PC-9 (cell line): ENCODE data around the gene SUGT1. TPM values are rescaled to one million over a fixed set of nuclear protein-coding genes. Genes with fewer than 3 reads are reported as not detected.
"Not testable (repeated sequence)": the region's sequence is repeated elsewhere in the genome, so short reads cannot be mapped to it uniquely, and the experiment has no call there.

Experiments
- BruUV-seq: library from RNA; stranded (reverse); fragments of 400-500 nt; replicated peaks from 2 replicates; lab custom pipeline; 2021; lab: Mats Ljungman, UMichigan
- CTCF ChIA-PET: fragments of 300-600 bp; sonication (Branson Sonifier 250); formaldehyde crosslinking; loops from one replicate; lab custom pipeline; 2022; ENCODE audit warnings: antibody characterized with exemption; lab: Charles Lee
- POLR2A ChIA-PET: fragments of 300-600 bp; sonication (Branson Sonifier 250); formaldehyde crosslinking; loops from one replicate; lab custom pipeline; 2022; ENCODE audit warnings: antibody characterized with exemption; ENCODE audit not compliant: unreplicated experiment; lab: Charles Lee
- DNase-seq, 2 experiments: peaks; one replicate each; pipeline versions ENCODE4 v3.0.0 to v3.0.0-alpha.2; 2015 to 2022; ENCODE audit warnings: mixed read lengths in 1 of 2
- H2AFZ ChIP-seq: fragments of 200-600 bp; sonication (generic); 2 replicates; pipeline ENCODE4 v1.8.1; 2017; ENCODE audit warnings: antibody characterized with exemption
- H3F3A ChIP-seq: fragments of 200-600 bp; sonication (generic); 2 replicates; pipeline ENCODE4 v1.8.1; 2017; ENCODE audit warnings: antibody characterized with exemption, mild to moderate bottlenecking, low read depth; ENCODE audit not compliant: insufficient read depth
- H3K27ac ChIP-seq: fragments of 200-600 bp; sonication (generic); 2 replicates; pipeline ENCODE4 v1.6.1; 2016; ENCODE audit warnings: mixed run types
- H3K27me3 ChIP-seq: fragments of 200-600 bp; sonication (generic); 2 replicates; pipeline ENCODE4 v1.6.1; 2016; ENCODE audit warnings: low read depth, mixed run types; ENCODE audit not compliant: insufficient read depth
- H3K36me3 ChIP-seq: fragments of 200-600 bp; sonication (generic); 2 replicates; pipeline ENCODE4 v1.6.1; 2016; ENCODE audit warnings: low read depth, mixed run types
- H3K4me1 ChIP-seq: fragments of 200-600 bp; sonication (generic); replicated peaks from 2 replicates; pipeline ENCODE4 v1.6.1; 2016; ENCODE audit warnings: mixed run types; ENCODE audit not compliant: insufficient read depth
- H3K4me2 ChIP-seq: fragments of 200-600 bp; sonication (generic); 2 replicates; pipeline ENCODE4 v1.6.1; 2017; ENCODE audit warnings: mixed run types
- H3K4me3 ChIP-seq: fragments of 200-600 bp; sonication (generic); 2 replicates; pipeline ENCODE4 v1.6.1; 2016; ENCODE audit warnings: mixed run types
- H3K79me2 ChIP-seq: fragments of 200-600 bp; sonication (generic); 2 replicates; pipeline ENCODE4 v1.6.1; 2017; ENCODE audit warnings: low read depth, mixed run types
- H3K9me2 ChIP-seq: fragments of 200-600 bp; sonication (generic); 2 replicates; pipeline ENCODE4 v1.8.1; 2017; ENCODE audit warnings: mild to moderate bottlenecking; ENCODE audit not compliant: insufficient read depth
- H3K9me3 ChIP-seq: fragments of 200-600 bp; sonication (generic); 2 replicates; pipeline ENCODE4 v1.8.1; 2016; ENCODE audit warnings: low read depth; ENCODE audit not compliant: insufficient read depth
- H4K20me1 ChIP-seq: fragments of 200-600 bp; sonication (generic); 2 replicates; pipeline ENCODE4 v1.8.1; 2017; ENCODE audit not compliant: insufficient read depth
- CTCF ChIP-seq: fragments of 200-600 bp; sonication (generic); conservative IDR thresholded peaks from 2 replicates; pipeline ENCODE4 v1.6.1; 2017; ENCODE audit warnings: mixed run types, antibody characterized with exemption, mild to moderate bottlenecking, moderate library complexity
- EZH2 ChIP-seq: fragments of 200-600 bp; sonication (generic); IDR thresholded peaks from 2 replicates; pipeline ENCODE4 v1.8.0; 2017; ENCODE audit warnings: antibody characterized with exemption, low read depth
- intact Hi-C: fragments of 100-400 bp; cut with micrococcal nuclease; formaldehyde crosslinking; loops from one replicate; pipeline ENCODE4 v1.10.0; 2022; ENCODE audit not compliant: unreplicated experiment
- total RNA-seq: library from RNA; stranded (reverse); gene quantifications from 2 replicates; pipeline ENCODE4 v1.2.3, GENCODE V29; 2021

SUGT1 gene
- total RNA-seq, 1 experiment from 2014 or later, result 57.2 TPM

GRCh38 chr13:52615812-52616211, 36.8 kb upstream of the SUGT1 start:
- CTCF ChIA-PET, result no interaction called here
- no peaks in the 10 kb centered on the region for H3K9me2 ChIP-seq
- no peak overlapping the region for H2AFZ ChIP-seq
- intact Hi-C loops, result no loop called here
- no TSS peak for BruUV-seq
- H3K9me3 ChIP-seq, result no peaks in the 10 kb centered on the region
- H3K4me3 ChIP-seq, result no peak overlapping the region
- H3K4me2 ChIP-seq, result no peak overlapping the region
- no peaks in the 10 kb centered on the region for H3K36me3 ChIP-seq
- peaks cover 13% of the 10 kb centered on the region for H3K79me2 ChIP-seq
- no peak for TF ChIP-seq CTCF
- no peak for TF ChIP-seq EZH2
- no peaks in the 10 kb centered on the region for H3K27me3 ChIP-seq
- peaks cover 8% of the 10 kb centered on the region for H3K4me1 ChIP-seq
- H3K27ac ChIP-seq, result no peak overlapping the region
- no peaks in the 10 kb centered on the region for H4K20me1 ChIP-seq
- peaks cover 8% of the 10 kb centered on the region; the same call in 1 of the 2 replicates for H3F3A ChIP-seq
- DNase-seq, result no peak
- POLR2A ChIA-PET, result interaction anchor here (0.6 kb wide), 1 partner anchor 1769 kb away, joined by 7 read pairs; no protein-coding TSS in a partner anchor

- Histone ChIP-seq H3K36me3 (peaks cover 4% of the 10 kb centered on the region; the same call in 1 of the 2 replicates), H3K9me2 (no peaks in the 10 kb centered on the region), H3F3A (peaks cover 8% of the 10 kb centered on the region; the same call in 1 of the 2 replicates), H3K4me3 (peak overlapping the region; percentile 95), H3K9me3 (no peaks in the 10 kb centered on the region), H3K27ac (peak overlapping the region; percentile 51), H3K27me3 (no peaks in the 10 kb centered on the region), H4K20me1 (no peaks in the 10 kb centered on the region), H3K79me2 (peaks cover 13% of the 10 kb centered on the region), H3K4me1 (peaks cover 8% of the 10 kb centered on the region), H2AFZ (peak overlapping the region; percentile 99), H3K4me2 (peak overlapping the region; percentile 94)
- TF ChIP-seq EZH2, result no peak
- no peak for TF ChIP-seq CTCF
- BruUV-seq, result TSS peak; percentile 72
- ChIA-PET CTCF (interaction anchor here (0.6 to 1.4 kb wide), 3 partner anchors 36 to 358 kb away, joined by 3 to 7 read pairs (median 4); partner anchors contain the start of gene SUGT1), POLR2A (interaction anchor here (0.6 to 1.5 kb wide), 3 partner anchors 18 to 584 kb away, joined by 3 to 7 read pairs (median 5); partner anchors contain the start of gene SUGT1)
- intact Hi-C loops, result loop anchor here (1.0 kb wide), 1 partner anchor 35 kb away; the partner anchor contains the start of gene SUGT1
- DNase-seq, result peak; percentile 77 to 88
Measured at GRCh38 chr13:52617070-52618060, 35.3 kb upstream of the SUGT1 start.

- not testable (repeated sequence) for H2AFZ ChIP-seq, BruUV-seq, H3K4me2 ChIP-seq
Measured at GRCh38 chr13:52631083-52631690, 21.4 kb upstream of the SUGT1 start.

More at GRCh38 chr13:52631083-52631690, 21.4 kb upstream of the SUGT1 start:
- H3K79me2 ChIP-seq, H3K27ac ChIP-seq, intact Hi-C loops, H3K36me3 ChIP-seq, H3K9me3 ChIP-seq, H3K4me3 ChIP-seq, H3F3A ChIP-seq, H3K27me3 ChIP-seq, CTCF ChIA-PET, H3K4me1 ChIP-seq, POLR2A ChIA-PET, DNase-seq, H4K20me1 ChIP-seq, H3K9me2 ChIP-seq: not testable (repeated sequence)
